ENCODE results near the gene ZACN.

Gene ZACN

DNA sequence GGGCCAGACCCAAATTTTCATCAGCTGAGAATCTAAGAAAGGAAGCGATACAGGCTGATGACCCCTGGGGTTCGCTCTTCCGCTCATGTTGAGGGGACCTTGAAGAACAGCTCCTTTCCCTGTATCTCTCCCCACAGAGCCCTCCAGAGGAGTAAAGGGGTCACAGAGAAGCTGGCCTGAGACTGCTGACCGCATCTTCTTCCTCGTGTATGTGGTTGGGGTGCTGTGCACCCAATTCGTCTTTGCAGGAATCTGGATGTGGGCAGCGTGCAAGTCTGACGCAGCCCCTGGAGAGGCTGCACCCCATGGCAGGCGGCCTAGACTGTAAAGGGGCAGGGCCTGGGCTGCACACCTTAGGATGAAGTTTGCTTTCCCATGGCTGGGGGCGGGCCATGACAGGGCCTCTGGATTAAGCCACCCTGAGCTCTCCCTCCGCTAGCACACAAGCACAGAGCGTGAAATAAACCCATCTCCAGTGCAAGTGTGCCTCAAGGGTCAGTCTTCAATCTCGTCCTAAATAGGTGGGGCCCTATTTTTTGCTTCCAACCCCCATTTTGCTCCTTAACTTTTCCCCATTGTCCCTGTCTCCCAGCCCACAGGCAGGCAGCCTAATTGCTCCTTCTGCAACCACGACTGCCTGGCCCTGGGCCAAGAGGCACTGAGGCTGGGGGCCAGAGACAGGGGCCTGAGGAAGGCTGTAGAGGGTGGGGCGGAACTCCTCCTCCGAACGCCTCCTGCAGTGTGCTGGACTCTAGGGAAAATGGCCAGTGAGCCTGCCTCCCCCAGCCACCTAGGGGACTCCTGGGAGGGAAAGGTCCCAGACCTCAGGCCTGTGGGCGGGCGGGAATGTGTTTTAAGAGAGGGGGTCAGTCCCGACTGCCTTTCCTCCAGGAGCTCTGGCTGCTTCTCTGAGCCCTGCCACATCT, 3.6 kb downstream of the ZACN start:
- DNase-seq: no peak

DNA sequence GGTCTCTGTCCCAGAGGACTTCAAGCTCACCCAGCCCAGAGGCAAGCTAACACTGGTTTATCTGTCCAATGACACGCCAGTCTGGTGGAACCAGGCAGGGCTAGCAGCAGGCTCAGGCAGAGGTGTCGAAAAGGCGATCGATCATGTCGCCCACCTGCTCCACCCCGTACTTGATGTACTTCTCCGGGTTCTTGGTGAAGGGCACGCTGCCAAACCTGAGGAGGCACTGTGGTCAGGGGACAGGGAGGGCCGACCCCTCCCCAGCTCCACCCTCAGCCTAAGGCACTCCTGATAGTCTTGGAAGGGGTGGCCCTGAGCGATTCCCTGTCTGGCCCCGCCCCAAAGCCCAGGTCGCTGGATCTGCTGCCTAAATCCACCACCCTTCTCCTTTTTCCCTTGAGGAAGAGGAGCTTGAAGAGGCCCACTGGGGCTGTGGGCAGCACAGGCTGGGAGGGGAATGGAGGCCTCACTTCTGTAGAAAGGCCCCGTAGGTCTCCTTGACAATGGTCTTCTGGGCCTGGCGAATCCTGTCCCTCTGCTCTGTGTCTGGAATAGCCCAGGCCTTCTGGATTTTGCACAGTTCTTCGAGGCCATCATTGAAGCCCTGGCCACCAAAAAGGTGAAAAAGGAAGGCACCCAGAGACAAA, 4.7 kb downstream of the ZACN start:
- no peak for DNase-seq

DNA sequence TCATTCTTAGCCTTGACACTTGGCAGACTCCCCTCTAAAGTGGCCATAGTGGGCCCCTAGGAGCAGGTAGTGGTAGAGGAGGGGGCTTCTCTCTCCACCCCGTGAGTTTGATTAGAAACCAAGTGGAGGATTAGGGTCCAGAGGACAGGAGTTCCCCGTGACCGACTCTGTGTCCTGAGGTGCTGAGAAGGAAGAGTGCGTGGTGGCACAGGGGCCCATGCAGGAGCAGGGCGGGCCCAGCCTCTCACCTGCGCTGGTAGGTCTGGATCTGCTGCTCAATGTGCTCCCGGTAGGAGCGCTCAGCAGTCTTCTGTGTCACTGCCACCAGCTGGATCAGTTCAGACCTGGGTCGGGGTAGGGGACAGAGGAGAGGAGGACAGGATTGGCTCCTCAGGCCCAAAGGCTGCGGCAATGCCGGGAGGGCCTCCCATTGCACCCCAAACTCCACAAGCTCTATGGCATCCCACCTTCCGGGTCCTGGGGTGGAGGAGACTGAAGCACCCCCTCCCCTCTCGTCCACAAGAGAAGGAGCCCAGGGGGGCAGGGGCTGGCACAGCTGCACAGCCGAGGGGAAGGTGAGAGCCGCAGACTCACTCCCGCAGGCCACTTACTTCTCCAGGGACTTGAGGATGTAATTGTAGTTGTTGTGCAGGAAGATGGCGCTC, 6.2 kb downstream of the ZACN start:
- no peak for DNase-seq

DNA sequence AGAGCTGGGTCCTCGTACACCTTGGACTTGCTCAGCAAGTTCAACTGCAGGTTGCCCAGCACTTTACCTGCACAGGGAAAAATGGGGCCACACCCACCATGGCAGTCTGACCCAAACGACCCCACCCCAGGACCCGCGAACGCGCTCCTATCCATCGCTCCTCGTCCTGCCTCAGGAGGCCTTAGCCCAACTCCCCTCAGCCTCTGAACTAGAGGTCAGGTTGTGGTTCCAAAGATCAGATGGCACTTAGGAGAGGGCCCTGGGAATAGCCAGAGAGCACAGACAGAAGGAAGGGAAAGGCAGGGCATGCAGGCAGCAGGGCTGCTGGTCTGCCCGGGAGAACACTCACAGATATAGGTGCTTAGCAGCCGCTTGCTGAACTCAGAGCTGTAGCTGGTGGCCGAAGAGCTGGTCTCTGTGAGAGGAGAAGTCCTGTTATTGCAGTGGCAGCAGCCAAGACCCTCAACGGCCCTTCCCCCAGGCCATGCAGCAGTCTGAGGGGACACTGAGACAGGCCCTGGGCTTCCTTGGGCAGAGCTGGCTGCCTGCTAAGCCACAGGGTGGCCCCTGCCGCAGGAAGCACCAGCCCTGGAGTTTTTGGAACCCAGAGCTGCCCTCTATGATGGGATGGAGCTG, 6.9 kb downstream of the ZACN start:
- DNase-seq: no peak

DNA sequence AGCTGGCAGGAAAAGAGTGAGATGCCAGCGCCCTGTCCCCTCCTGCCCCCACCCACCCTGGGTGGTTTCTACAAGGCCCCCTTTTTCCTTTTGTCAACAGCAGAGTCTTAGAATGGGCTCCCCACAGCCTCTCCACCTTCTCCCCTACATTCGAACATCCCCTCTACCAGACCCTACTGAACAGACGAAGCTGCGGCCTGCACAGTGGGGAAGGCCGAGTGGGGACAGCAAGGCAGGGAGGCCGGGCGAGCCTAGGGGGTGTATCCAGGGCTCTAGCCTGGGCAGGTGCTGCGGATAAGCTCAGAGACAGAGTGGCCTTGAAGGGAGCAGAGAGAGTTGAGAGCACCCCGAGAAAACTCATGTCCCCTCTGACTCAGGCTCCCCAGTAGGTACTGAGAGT, 7.4 kb downstream of the ZACN start:
- DNase-seq: no peak

DNA sequence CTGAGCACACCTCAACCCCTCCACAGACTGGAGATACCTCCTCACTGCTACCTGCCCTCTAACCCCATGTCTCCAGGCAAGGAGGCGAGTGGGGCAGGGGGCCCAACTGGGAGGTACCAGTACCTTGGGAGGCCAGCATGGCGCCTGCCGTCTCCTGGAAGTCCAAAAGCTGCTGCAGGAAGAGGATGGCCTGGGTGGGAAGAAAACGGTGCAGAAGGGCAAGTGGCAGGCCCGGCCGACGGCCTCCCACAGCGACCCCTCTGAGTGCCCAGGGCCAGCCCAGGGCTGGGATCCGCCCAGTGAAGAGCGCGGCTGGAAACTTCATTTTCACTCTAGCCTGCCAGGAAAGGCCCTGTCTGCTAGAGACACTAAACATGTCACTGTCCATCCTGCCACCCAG, 8.5 kb downstream of the ZACN start:
- no peak for DNase-seq

DNA sequence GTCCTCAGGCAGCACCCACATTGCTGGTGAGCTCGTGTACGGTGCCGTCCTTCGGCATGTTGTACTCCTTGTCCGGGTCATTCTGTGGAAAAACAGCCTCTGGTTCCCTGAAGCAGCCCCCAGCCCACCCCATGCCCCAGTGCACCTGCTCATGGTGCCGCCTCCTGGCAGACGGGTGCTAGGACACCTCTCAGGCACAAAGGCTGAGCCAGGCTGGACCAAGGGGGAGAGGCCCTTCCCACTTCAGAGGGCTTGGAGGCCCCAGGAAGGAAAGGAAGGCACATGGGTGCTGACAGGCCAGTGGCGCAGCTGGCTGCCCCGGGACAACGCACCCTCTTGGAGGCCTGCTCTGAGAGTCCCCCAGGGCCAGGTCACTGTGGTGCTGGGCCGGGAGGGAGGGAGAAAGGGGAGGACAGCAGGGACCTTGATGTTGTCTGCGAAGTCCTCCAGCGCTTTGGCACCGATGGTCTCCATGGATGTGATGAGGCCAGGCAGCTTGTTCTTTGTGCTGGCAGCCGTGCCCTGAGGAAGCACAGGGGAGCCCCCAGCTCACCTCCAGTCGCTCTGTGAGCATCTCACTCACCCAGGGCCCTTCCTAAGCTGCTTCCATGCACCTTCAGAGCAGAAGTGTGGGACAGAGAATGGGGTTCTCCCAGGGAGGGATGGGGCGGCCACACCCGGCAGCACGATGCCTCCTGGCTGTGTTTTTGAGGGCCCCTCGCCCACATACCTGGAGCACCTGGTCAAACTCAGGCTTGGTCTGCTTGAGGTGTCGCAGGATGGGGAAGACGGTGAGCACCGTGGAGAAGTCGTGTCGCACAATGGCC, 9.3 kb downstream of the ZACN start:
- DNase-seq: no peak

DNA sequence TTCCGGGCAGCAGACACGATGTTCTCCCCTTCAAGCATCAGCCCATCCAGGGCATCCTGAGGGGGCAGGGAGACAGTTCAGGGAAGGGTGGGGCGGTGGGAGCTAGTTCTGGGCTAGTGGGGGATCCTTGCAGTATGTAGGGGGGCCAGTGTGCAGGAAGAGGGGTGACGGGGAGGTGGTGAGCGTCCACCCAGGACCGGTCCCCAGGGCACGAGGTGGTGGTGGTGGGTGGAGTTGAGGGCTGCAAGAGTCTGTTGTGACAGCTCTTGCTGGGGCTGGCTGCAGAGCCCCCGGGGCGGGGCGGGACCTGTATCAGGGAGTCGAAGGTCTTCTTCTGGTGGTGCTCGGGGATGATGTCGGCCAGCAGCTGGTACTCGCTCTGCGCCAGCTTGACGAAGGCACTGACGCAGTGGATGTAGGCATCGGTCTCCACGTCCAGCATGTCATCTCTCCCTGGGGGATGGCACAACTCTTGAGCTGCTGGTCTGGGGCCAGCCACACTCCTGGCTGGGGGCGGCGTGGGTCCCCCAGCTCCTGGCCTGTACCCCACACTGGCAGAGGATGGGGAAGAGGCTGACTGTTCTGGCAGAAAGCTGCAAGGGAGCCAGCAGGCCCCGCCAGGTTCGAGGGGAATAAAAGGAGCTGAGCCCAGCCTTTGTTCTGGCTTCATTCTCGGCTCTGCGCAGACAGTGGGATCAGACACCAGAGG, 10.0 kb downstream of the ZACN start:
- DNase-seq: no peak

DNA sequence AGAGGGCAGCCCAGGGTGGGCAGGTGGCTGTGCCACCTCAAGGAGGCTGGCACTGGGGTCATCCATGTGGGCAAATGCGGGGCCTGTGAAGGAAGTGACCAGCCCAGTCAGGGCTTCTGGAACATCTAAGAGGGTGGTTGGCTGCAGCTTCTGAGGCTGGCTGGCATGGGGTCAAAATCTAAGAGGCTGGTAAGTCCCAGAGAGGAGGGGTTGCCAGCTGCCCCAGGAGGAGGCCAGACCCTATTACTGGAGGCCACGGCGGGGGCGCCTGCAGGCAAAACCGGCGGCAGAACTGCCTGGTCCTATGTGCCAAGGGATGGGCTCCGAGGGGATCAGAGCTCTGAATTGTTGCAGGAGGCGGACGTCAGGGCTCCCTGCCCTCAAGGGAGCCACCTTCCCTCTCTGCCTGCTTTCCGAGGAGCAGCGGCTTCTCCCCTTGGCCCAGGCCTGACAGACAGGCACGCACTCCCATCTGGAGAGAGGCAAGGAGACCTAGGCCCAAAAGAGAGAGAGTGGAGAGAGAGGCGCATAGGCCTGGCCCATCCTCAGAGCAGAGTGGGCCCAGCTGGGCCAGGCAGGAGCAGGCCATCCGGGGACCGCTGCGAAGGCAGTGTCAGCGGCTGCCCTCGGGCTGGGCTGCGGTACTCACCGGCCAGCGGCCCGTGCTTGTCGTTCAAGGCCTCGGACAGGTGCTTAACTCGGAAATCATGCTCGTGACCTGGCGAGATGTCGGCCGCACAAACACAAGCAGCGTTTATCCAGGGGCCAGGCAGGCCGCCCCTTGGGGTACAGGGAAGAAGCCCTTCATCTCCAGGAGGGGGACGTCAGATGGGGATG, 10.9 kb downstream of the ZACN start:
- DNase-seq: no peak

DNA sequence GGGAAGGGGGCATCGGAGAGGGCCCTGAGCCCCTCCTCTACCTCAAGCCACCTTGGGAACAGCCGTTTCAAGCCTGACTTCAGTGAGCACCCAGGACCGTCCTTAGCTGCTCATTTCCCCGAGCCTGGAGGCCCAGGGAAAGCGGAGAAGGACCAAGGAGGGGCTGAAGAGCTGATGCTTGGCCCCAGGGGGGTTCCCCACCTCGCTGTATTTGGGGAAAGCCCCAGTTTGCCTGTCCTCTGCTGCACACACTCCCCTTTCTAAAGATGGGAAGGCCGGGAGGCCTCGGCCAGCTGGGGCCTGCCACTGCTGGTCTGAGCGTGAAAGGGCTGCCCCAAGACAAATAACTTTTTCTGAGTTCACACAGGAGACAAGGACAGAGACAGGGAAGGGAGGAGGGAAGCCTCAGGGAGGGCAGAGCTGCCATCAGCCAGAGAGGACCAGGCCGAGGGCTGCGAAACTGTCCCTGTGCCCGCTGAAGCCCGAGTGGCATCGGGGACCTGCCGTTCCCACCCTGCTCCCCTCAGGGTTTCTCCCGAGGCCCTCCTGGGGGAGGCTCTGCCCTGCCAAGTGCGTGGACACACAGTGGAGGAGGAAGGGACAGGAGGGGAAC, 11.6 kb downstream of the ZACN start:
- no peak for DNase-seq

DNA sequence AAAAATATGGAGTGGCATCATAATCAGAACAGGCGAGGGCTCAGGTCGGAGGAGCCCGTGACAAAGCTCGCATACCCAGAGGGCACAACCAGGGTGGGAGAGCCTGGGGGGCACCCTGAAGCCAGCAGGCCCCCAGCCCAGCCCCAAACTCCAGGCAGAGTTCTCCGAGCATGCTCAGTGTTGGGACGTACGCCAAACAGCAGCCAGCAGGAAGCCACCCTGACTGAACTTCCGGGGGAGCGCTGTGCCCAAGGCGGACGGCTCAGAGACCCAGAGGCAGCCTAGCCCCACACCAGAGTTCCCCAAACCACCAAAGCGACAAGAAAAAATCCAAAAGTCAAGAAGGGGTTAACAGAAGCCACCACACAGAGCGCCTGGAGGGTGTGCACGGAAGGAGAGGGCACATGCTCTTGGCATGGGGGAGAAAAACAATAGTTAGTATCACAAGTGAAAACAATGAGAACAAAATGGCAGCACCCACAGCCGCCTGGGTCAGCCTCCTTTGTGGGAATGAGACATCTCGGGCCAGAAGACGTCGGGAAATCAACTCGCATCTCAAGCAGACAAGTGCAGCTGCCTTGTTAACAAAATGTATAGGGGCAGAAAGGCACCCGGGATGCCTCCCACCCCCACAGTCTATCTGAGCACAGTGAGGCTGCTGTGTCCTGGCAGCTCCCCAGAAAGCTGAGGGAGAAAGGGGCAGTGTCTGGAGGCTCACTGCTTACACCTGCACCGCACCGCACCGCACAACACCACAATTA, 12.7 kb downstream of the ZACN start:
- DNase-seq: no peak

DNA sequence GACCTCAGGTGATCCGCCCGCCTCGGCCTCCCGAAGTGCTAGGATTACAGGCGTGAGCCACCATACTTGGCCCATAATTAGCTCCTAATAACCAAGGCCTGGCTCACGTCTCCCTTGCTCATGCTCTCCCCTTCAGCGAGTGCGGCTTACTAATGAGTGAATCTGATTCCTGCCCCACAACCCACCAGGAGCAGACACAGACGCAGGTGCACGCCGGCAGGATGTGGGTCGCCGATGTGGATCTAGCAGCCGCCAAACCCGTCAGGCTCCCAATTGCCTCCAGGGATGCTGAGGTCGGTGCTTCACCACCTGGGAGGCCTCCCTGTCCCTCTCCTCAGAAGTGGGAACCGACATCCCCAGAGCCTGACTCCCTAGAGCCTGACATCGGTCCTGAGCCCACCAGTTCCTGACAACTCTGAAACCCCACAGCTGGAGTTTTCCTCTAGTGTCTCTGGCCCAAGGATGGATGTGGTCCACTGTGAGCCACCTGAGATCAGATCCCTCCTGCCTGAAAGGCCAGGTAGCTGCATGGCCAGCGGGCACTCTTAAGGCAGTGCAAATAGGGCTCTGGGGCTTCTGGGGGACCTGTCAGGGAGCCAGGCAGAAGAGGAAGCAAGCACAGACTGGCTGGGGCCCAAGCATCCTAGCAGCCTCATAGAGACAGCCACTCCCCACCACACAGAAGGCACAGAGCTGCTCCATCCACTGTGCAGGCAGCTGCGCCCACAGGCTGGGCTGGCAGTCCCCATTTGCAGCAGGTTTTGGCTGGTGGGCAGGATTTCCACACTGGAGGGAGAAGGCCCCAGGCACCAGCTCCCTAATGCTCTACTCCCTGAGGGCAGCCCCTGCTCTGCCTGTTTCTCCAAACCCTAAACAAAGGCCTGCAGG, 13.8 kb downstream of the ZACN start:
- DNase-seq: no peak

DNA sequence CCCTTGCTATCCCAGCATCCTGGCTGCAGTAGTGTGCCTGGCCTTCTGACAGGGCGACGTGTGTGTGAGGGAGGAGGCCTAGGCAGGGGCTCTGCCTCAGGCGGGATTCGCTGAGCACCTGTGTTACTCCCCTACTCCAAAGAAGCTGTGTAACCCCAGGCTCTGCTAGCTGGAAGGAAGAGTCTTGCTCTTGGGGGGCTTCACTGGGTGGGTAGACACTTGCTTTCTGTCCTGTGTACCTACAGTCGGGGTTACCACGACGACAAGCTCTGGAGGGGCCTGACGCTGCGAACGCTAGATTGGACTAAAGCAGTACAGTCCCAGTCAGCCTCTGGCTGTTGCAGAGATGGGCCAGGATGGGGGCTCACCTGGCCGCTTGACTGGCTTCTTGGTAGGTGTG, 15.1 kb downstream of the ZACN start:
- DNase-seq: no peak

DNA sequence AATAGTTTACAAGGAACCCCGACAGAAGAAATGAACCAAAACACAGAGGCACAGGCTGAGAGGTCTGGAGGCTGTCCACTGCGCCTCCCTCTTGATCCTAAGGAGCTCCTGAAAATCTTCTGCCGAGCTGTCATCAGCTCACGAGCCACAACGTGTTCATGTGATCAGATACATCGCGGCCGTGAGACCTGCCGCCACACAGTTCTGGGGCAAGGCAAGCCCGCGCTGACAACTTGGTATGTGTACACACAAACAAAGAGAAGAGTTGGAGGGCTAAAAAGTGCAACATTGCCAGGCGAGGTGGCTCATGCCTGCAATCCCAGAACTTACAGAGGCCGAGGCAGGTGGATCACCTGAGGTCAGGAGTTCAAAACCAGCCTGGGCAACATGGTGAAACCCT, 17.0 kb downstream of the ZACN start:
- no peak for DNase-seq

DNA sequence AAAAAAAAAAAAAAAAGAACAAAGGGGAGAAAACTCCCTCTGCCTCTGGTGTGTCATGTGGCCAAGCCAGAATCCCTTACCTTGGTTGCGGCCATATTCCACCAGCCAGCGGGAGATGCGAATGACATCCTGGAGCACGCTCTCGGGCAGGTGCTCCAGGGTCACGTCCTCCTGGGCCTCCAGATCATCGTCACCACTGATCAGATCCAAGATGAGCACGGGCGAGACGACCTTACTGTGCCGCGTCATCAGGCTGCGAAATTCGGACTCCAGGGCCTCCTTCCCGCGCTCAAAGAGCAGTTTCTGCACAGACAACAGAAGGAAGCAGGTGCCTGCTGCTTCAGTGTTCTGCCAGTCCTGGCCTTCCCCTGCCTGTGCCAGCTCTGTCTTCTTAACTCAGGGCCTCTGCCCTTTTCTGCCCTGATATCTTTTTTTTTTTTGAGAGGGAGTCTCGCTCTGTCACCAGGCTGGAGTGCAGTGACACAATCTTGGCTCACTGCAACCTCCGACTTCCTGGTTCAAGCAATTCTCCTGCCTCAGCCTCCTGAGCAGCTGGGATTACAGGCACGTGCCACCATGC, 18.8 kb downstream of the ZACN start:
- no peak for DNase-seq

DNA sequence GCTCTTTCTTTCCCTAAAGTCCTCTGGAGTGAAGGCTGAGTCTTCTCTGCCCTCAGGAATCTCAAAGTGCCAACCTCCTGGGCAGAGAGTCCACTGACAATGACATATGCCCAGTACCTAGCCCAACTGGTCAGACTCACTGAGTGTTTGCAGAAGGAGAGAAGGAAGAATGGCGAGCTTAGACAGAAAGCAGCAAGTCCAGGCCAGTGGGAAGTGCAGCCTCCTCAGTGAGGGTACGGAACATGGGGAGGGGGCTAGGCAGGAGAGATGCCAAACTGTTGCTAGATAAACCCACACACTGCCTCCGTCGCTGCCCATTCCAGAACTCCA, 23.9 kb downstream of the ZACN start:
- no peak for DNase-seq

DNA sequence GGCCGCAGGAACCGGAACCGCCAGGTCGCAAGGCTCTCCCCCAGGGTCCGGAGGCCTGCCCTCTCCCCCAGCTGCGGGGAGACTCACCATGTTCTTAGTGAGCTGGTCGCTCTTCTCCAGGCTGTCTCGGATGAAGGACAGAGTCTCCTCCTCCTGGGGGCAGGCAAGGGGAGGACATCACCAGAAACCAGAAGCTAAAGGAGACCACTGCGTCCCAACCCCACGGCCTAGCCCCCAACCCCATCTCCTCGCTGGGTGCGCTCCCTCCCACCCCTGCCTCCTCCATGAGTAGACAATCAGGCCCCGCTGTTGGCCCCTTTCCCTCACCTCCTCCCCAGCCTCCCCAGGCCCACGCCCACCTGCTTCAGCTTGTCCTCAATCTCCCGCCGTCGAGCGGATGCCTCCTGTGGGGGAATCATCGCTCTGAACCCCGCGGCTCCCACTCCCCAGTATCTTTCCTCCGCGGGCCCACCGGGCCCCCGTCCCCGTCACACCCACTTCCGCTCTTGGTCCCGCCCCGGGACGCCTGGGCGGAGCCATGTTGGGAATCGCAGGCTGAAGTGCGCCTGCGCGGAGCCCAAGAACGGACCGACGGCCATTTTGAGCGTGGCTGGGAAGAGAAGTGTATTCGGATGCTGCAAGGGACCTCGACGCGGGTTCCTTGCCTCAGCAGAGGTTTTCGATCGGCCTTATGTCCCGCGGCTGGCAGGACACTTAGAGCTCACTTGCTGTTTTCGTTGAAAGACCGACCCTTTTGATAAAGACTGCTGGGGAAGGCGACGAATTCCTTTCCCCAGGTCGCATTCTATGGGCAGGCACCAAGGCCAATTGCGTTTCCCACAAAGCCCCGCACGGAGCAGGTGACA, 24.5 kb downstream of the ZACN start, which contains the start of gene EXOC7:
Gene EXOC7 (minus strand): TSS at position 514 of the 866 bp plus-strand sequence. CDS start 95 bp downstream, at position 419.
- DNase-seq: peak; percentile 85
